ENCODE data around the gene NDUFB2. TPM values are rescaled to one million over a fixed set of nuclear protein-coding genes. Genes with fewer than 3 reads are reported as not detected.

The NDUFB2 gene
- total and polyA plus RNA-seq, 9 of the 15 experiments (the other 6 are each of a cell fraction or from before 2014, with no cell fraction given), result 220 to 2,075 (median 320) TPM

DNA sequence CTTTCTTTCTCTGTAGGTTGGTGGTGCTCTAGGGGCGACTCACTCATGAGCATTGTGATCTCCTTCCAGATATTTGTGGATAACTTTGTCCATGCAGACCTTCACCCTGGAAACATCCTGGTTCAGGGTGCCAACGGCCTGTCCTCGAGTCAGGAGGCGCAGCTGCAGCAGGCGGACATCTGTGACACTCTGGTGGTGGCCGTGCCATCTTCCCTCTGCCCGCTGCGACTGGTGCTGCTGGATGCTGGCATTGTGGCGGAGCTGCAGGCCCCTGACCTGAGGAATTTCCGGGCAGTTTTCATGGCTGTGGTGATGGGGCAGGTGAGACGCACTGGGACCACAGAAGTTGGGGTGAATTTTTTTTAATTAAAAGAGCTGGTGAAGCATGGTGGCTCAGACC is 9.6 kb upstream of the NDUFB2 start:
- Histone ChIP-seq H4K20me1 (replicated peaks; ENCODE audit: control insufficient read depth, insufficient read depth, low read length) (peaks cover 7% of the 10 kb centered on the region; the same call in 1 of the 2 replicates), H3K27me3 (ENCODE audit: control insufficient read depth in 2 of 2, insufficient read depth in 2 of 2, low read length in 2 of 2) (no peaks in the 10 kb centered on the region), H3K4me1 (replicated peaks in 1 of 2; ENCODE audit: control insufficient read depth in 2 of 2, insufficient read depth in 2 of 2, low read length in 2 of 2) (peaks cover 0 to 6% of the 10 kb centered on the region in 2 experiments; a peak in 1 of 5 replicates), H3K27ac (ENCODE audit: extremely low read depth, low read depth, low read length) (no peak overlapping the region), H3K4me3 (no peak overlapping the region), H3K79me2 (ENCODE audit: control insufficient read depth, insufficient read depth, low read length) (no peaks in the 10 kb centered on the region), H3K9me3 (replicated peaks; ENCODE audit: control insufficient read depth, insufficient read depth, low read depth, low read length) (no peaks in the 10 kb centered on the region), H3K36me3 (ENCODE audit: control insufficient read depth, insufficient read depth, low read length) (no peaks in the 10 kb centered on the region), H2AFZ (ENCODE audit: low read depth, low read length) (no peak overlapping the region), H3K9ac (ENCODE audit: insufficient read depth in 1 of 2, low read depth in 2 of 2, low read length in 2 of 2) (no peak overlapping the region), H3K9me1 (ENCODE audit: control insufficient read depth, insufficient read depth, low read length) (no peaks in the 10 kb centered on the region), H3K4me2 (ENCODE audit: insufficient read depth, low read length) (no peak overlapping the region)
- in situ Hi-C loops (cut with MboI), result no loop called here
- POLR2A ChIA-PET, result interaction anchor here (0.6 to 1.3 kb wide), 4 partner anchors 8 to 15 kb away, joined by 3 read pairs; partner anchors contain the start of gene ADCK2
- intact Hi-C loops (cut with micrococcal nuclease), result no loop called here
- CTCF ChIA-PET (ENCODE audit: low intra/inter-chr PET ratio), result no interaction called here
- FAIRE-seq (no peak), DNase-seq (ENCODE audit: extremely low read depth in 1 of 4, low spot score in 3 of 4) (no peak), ATAC-seq (no peak)
- TF ChIP-seq, protein P1, sequence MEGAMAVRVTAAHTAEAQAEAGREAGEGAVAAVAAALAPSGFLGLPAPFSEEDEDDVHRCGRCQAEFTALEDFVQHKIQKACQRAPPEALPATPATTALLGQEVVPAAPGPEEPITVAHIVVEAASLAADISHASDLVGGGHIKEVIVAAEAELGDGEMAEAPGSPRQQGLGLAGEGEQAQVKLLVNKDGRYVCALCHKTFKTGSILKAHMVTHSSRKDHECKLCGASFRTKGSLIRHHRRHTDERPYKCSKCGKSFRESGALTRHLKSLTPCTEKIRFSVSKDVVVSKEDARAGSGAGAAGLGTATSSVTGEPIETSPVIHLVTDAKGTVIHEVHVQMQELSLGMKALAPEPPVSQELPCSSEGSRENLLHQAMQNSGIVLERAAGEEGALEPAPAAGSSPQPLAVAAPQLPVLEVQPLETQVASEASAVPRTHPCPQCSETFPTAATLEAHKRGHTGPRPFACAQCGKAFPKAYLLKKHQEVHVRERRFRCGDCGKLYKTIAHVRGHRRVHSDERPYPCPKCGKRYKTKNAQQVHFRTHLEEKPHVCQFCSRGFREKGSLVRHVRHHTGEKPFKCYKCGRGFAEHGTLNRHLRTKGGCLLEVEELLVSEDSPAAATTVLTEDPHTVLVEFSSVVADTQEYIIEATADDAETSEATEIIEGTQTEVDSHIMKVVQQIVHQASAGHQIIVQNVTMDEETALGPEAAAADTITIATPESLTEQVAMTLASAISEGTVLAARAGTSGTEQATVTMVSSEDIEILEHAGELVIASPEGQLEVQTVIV (CRISPR knock-in tag; IDR thresholded peaks at IDR 0.05; ENCODE audit: borderline replicate concordance), result no peak
- no peak for TF ChIP-seq ELF1 (tag; IDR thresholded peaks at IDR 0.05)
- no peak for TF ChIP-seq HDGF (IDR thresholded peaks at IDR 0.05)
- no peak for TF ChIP-seq CXXC5 (CRISPR knock-in tag; IDR thresholded peaks at IDR 0.05)
- no peak for TF ChIP-seq KAT8 (IDR thresholded peaks at IDR 0.05; ENCODE audit: low read depth)
- no peak for TF ChIP-seq PTRF (tag; IDR thresholded peaks at IDR 0.05)
- no peak for TF ChIP-seq ZNF175 (CRISPR knock-in tag; IDR thresholded peaks at IDR 0.05; ENCODE audit: low read depth)
- no peak for TF ChIP-seq KLF6 (CRISPR knock-in tag; IDR thresholded peaks at IDR 0.05; ENCODE audit: borderline replicate concordance)
- TF ChIP-seq, protein P2, sequence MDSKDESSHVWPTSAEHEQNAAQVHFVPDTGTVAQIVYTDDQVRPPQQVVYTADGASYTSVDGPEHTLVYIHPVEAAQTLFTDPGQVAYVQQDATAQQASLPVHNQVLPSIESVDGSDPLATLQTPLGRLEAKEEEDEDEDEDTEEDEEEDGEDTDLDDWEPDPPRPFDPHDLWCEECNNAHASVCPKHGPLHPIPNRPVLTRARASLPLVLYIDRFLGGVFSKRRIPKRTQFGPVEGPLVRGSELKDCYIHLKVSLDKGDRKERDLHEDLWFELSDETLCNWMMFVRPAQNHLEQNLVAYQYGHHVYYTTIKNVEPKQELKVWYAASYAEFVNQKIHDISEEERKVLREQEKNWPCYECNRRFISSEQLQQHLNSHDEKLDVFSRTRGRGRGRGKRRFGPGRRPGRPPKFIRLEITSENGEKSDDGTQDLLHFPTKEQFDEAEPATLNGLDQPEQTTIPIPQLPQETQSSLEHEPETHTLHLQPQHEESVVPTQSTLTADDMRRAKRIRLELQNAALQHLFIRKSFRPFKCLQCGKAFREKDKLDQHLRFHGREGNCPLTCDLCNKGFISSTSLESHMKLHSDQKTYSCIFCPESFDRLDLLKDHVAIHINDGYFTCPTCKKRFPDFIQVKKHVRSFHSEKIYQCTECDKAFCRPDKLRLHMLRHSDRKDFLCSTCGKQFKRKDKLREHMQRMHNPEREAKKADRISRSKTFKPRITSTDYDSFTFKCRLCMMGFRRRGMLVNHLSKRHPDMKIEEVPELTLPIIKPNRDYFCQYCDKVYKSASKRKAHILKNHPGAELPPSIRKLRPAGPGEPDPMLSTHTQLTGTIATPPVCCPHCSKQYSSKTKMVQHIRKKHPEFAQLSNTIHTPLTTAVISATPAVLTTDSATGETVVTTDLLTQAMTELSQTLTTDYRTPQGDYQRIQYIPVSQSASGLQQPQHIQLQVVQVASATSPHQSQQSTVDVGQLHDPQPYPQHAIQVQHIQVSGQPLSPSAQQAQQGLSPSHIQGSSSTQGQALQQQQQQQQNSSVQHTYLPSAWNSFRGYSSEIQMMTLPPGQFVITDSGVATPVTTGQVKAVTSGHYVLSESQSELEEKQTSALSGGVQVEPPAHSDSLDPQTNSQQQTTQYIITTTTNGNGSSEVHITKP (IDR thresholded peaks at IDR 0.05; ENCODE audit: partially characterized antibody), result no peak
- no peak for TF ChIP-seq NFXL1 (CRISPR knock-in tag; IDR thresholded peaks at IDR 0.05)
- no peak for TF ChIP-seq POLR3A (IDR thresholded peaks at IDR 0.05; ENCODE audit: borderline replicate concordance, extremely low read depth, insufficient read depth, insufficient read length)
- BruUV-seq (replicated peaks), result no TSS peak
- WGBS (ENCODE audit: insufficient coverage, low coverage, missing lambda C conversion rate), result 75% methylated on average over 11 of the region's 11 CpGs

Data from K562 (cell line).